ENCODE results near the gene FAM83C. TPM values are rescaled to one million over a fixed set of nuclear protein-coding genes. Genes with fewer than 3 reads are reported as not detected.

FAM83C gene
- total and polyA plus RNA-seq, 9 of the 15 experiments (the other 6 are each of a cell fraction or from before 2014, with no cell fraction given) = not detected

GRCh38 chr20:35280523-35280922 is 11.7 kb downstream of the FAM83C start:
- intact Hi-C loops (cut with micrococcal nuclease) (no loop called here), in situ Hi-C loops (cut with MboI) (no loop called here)
- Histone ChIP-seq H3K27me3 (ENCODE audit: control insufficient read depth in 2 of 2, insufficient read depth in 2 of 2, low read length in 2 of 2) (no peaks in the 10 kb centered on the region), H3K4me3 (no peak overlapping the region), H3K9me1 (ENCODE audit: control insufficient read depth, insufficient read depth, low read length) (no peaks in the 10 kb centered on the region), H3K27ac (ENCODE audit: extremely low read depth, low read depth, low read length) (no peak overlapping the region), H4K20me1 (replicated peaks; ENCODE audit: control insufficient read depth, insufficient read depth, low read length) (no peaks in the 10 kb centered on the region), H2AFZ (ENCODE audit: low read depth, low read length) (no peak overlapping the region), H3K9me3 (replicated peaks; ENCODE audit: control insufficient read depth, insufficient read depth, low read depth, low read length) (no peaks in the 10 kb centered on the region), H3K79me2 (ENCODE audit: control insufficient read depth, insufficient read depth, low read length) (peaks cover 53% of the 10 kb centered on the region), H3K36me3 (ENCODE audit: control insufficient read depth, insufficient read depth, low read length) (peaks cover 71% of the 10 kb centered on the region), H3K4me2 (ENCODE audit: insufficient read depth, low read length) (no peak overlapping the region), H3K9ac (ENCODE audit: insufficient read depth in 1 of 2, low read depth in 2 of 2, low read length in 2 of 2) (no peak overlapping the region), H3K4me1 (replicated peaks in 1 of 2; ENCODE audit: control insufficient read depth in 2 of 2, insufficient read depth in 2 of 2, low read length in 2 of 2) (peaks cover 14 to 48% of the 10 kb centered on the region in 2 experiments; a peak in 4 of 5 replicates)
- FAIRE-seq = no peak
- BruUV-seq (replicated peaks) = no TSS peak
- ATAC-seq = no peak
- WGBS (ENCODE audit: insufficient coverage, low coverage, missing lambda C conversion rate) = 97% methylated on average over 6 of the region's 6 CpGs
- TF ChIP-seq KAT2B (IDR thresholded peaks at IDR 0.05; ENCODE audit: low read depth, low read length) (no peak), EP300 (IDR thresholded peaks at IDR 0.05; ENCODE audit: low read length) (no peak), ZNF140 (CRISPR knock-in tag; IDR thresholded peaks at IDR 0.05) (no peak), RBFOX2 (IDR thresholded peaks at IDR 0.05; ENCODE audit: low read depth, low read length) (0 out of 2 replicates have a peak, but pooled peaks have one; percentile 23), KAT8 (IDR thresholded peaks at IDR 0.05; ENCODE audit: low read depth) (no peak), RBBP5 (IDR thresholded peaks at IDR 0.05; ENCODE audit: borderline replicate concordance, insufficient read depth, low read length, poor library complexity, severe bottlenecking) (no peak)
- ChIA-PET CTCF (ENCODE audit: low intra/inter-chr PET ratio) (no interaction called here), POLR2A (interaction anchor here (0.6 to 0.8 kb wide), 3 partner anchors 10 to 462 kb away, joined by 3 to 4 read pairs (median 4); partner anchors contain the start of gene RBM39)
- DNase-seq (ENCODE audit: extremely low read depth in 1 of 4, low spot score in 3 of 4) = no peak
